SW 1271 (cell line): Measurements from ENCODE around the gene ARHGEF16.

ENCODE experiments used
- DNase-seq, 2 experiments: peaks; one replicate each; lab custom pipeline; 2025; lab: John Stamatoyannopoulos, UW

The ARHGEF16 gene

DNA sequence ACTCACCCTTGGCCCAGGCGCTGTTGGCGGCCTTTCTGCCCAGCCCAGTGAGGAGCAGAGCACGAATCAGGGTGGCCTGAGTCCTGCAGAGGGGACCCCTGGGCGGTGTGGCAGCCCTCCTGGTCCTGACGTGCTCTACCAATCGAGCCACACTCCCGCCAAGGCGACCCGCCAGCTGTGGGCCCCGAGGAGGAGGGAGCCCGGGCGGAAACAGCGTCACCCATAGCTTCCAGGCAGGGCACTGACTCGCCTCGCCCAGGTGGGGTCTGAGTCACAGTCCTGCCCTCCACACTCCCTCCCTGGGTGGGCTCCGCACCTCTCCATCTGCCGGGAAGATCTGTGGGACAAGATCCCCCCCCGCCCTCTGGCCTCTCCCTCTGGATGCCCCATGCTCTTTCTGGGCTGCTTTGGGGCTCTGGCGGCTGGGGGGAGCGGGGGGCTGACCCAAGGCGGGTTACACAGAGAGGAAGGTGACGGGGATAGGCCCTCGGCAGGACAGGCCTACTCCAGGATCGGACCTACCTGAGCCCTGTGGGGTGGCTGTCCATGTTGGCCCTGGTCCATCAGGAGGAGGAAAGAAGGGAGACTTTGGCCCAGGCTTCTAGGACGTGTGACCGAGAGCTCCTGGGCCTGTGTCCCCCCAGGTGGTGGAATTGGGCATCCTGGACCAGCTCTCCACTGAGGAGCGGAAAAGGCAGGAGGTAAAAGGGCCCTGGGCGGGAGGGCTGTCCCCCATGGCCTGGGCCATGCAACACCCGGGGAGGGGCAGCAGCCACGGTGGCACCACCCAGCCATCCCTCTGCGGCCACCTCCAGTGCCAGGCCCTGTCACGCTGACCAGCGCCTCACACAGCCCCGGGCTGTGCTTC, 14.0 kb downstream of the ARHGEF16 start:
- DNase-seq = no peak

DNA sequence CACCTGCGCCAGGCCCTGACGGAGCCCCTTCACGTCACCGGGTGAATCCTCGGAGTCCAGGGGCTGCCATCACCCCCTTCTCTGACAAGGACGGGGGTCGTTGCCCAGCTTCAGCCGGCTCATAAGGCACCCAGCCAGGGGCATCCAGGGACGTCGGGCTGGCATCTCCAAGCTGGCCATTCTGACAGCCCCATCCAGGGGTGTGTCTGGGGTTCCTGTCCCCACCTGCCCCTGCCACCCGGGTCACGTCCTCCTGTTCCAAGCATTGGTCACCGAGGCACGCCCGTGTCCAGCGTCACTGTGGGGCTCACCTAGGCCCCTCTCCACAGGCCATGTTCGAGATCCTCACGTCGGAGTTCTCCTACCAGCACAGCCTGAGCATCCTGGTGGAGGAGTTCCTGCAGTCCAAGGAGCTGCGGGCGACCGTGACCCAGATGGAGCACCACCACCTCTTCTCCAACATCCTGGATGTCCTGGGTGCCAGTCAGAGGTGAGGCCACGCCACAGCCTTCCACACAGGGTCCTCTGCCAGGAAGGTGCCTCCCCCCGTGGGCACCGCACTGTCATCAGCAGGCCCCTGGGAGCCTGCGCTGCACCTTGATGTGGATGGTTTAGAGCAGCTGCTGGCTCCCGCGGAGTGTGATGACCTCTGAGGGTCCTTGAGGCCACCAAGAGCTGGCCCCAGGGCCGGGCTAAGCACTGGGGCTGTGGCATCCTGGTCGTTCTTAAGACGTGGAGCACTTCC, 14.8 kb downstream of the ARHGEF16 start:
- no peak for DNase-seq

DNA sequence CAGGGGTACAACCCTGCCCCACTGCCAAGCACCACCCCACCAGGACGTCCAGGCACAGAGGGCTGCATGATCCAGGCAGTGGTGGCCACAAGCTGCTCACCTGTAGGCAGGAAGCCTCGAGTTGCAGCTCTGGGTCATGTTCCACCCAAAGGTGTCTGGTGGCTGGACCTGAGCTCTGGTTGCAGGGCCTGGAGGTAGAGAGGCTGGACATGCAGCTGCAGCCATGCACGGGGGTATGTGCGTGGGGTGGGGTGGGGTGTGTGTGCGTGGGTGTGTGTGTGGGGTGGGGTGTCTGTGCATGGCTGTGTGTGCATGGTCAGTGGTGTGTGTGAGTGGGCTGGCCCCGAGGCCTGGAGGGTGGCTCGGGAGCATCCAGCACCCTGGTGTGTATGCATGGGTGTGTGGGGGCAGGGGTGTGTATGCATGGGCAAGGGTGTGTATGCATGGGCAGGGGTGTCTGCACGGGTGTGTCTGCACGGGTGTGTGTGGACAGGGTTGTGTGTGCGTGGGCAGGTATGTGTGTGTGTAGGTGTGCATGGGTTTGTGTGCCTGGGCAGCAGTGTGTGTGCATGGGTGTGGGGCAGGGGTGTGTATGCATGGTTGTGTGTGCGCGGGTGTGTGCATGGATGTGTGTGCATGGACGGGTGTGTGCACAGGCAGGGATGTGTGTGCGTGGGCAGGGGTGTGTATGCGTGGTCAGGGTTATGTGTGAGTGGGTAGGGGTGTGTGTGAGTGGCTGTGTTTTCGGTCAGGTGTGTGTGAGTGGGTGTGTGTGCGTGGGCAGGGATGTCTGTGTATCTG, 15.6 kb downstream of the ARHGEF16 start:
- DNase-seq = no peak

DNA sequence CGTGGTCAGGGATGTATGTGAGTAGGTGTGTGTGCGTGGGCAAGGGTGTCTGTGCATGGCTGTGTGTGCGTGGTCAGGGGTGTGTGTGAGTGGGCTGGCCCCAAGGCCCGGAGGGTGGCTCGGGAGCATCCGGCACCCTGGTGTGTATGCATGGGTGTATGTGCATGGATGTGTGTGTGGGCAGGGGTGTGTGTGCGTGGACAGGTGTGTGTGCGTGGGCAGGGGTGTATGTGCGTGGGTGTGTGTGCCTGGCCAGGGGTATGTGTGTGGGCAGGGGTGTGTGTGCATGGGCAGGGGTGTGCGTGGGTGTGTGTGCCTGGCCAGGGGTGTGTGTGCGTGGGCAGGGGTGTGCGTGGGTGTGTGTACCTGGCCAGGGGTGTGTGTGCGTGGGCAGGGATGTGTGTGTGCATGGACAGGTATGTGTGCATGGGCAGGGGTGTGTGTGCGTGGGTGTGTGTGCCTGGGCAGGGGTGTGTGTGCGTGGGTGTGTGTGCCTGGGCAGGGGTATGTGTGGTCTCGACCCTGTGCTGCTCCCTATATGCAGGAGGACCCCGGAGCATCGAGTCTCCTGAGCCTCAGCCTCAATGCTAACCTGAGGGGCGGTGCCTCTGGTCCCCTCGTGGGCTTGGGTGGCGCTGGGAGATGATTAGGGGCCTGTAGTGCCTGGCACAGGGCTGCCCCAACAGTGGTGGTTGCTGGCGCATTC, 16.3 kb downstream of the ARHGEF16 start:
- DNase-seq = no peak

DNA sequence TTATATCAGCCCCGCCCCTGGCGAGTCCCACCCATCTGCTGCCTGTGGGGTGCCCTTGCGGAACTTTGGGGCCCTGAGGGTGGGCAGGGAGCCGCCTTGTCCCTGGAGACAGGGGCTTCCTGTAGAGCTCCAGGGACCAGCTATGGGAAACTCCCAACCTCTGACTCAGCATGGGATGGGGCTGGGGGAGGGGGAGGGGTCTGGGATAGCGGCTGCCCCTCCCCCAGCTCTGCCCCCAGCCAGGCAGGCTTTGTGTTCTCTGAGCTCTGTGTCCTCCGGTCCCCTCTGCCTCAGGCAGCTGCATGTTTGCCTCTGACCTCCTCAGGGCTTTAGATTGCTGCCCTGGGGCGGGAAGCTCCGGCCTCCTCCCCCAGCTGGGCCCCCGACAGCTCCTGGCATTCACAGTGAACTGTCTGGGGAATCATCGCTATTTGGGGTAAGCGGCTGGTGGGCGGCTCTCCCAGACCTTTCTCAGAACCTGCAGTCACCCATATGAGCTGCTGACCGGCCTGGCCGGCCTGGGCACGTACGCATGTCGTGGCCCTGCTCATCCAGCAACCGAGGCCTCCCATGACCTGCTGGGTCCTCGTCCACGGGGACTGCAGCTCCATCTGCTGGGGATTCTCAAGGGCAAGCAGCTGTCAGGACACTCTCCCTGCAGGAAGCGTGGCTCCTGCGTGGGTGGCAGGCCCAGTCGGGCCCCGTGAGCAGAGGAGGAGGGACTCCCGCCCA, 17.1 kb downstream of the ARHGEF16 start:
- DNase-seq = no peak

DNA sequence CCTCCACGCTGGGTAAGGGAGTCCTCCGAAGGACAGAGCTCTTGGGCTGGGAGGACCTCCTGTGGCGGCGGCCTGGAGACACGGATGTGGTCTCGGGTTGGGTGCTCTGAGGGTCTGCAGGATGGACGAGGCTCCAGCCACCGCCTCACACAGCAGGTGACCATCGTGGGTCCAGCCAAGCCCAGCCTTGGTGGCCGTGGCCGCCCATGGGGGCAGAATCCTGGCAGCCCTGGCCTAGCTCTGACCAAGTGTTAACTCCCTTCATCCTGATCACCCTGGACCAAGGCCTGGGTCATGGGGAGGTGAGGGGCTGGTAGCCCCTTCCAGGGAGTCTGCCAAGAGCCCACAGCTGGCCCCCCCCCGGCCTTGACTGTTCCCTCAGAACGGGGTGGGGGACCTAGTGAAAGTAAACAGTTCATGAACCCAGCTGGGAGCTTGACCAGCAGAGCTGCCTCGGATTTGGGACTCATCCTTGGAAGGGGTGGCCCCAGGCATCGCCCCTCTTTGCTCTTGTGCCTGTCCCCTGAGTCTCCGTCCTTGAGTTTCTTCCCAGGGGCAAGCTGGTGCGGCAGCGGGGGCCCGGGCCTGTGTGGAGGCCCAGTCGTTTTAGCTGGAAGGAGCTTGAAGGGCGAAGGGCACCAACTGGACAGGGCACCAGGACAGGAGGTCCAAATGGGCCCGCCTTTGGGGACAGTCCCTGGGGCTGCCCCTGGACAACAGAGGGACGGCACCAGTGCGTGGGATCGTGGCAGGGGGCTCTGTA, 17.8 kb downstream of the ARHGEF16 start:
- DNase-seq = no peak

DNA sequence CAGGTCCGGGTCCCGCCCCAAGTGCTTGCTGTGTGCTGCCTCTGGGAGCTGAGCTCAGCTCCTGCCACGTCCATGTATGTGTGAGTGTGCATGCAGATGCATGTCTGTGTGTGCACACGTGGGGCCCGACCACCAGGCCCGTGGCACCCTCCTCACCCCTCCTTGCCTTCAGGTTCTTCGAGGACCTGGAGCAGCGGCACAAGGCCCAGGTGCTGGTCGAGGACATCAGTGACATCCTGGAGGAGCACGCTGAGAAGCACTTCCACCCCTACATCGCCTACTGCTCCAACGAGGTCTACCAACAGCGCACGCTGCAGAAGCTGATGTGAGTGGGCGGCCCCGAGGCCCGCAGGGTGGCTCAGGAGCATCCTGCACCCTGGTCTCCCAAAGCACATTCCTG, 18.4 kb downstream of the ARHGEF16 start:
- DNase-seq = no peak

DNA sequence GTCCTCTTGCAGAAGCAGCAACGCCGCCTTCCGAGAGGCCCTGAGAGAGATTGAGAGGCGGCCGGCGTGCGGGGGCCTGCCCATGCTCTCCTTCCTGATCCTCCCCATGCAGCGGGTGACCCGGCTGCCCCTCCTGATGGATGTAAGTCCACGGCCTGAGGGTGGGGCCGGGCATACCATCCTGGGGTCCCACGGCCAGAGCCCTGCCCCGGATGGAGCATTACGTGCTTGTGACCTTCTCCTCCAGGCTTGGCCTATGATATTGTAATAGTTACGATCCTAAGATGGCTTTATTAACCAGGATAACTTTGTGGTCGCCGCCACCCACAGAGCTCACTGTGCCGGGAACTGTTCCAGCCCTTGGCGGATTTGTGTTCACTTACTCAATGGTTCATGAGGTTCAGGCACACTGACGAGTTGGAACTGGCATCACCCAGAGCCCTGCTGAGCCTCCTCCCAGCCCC, 18.9 kb downstream of the ARHGEF16 start:
- DNase-seq = no peak

DNA sequence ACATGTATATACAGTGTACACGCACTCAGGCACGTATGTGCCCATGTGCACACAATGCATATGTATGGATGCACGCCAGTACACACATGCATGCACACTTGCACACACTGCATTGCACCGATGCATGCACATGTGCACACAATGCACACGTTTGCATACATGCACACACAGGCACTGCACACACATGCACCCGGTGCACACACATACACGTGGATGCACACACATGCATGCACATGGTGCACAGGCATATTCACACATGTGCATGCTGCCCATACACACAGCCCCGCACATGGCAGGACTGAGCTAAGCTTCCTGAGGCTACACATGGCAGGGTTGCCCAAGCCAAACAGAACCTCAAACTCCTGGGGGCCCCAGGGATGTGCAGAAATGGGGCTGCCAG, 19.6 kb downstream of the ARHGEF16 start:
- DNase-seq = no peak

DNA sequence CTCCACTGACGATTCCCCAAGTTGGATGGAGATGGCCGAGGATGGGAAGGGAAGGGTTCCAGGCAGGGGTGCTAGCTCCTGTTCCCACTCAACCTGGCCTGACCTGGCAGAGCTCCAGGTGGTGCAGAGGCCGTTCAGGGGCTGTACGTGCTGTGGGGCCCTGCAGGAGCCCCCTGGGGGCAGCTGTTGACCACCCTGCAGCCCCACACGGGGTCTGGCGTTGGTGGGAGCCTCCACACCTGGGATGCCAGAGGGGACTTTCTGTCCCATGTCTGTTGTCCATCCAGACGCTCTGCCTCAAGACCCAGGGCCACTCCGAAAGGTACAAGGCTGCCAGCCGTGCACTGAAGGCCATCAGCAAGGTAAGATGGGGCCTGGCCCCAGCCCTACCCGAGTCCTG, 20.0 kb downstream of the ARHGEF16 start:
- DNase-seq = no peak

DNA sequence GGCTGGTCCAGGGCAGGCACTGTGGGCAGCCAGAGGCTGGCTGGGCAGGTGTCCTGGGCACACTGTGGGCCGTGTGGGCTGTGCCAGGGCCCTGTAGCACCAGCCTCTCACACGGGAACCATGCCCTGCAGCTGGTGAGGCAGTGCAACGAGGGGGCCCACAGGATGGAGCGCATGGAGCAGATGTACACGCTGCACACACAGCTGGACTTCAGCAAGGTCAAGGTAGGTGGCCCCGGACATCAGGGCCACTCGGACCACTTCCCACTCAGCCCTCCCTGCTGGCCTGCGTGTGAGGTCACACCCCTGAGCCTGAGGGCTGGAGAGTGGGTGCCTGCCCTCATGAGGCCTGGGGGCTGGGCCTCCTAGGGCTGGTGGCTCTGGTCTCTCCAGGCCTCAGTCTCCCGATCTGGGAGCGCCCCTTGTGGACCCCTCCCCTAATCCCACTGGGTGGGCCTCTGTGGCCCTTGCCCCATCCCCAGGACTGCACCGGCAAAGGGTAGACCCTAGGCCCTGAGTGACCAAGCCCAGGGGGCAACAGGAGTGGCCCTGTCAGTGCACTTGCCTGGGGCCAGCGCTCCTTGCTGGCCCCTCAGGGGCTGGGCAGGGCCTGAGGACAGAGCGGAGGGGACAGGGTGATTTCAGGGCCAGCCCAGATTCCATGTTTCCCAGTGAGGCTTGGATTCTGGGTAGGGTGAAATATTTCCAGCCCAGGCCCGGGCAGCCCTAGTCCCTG, 21.5 kb downstream of the ARHGEF16 start:
- no peak for DNase-seq

DNA sequence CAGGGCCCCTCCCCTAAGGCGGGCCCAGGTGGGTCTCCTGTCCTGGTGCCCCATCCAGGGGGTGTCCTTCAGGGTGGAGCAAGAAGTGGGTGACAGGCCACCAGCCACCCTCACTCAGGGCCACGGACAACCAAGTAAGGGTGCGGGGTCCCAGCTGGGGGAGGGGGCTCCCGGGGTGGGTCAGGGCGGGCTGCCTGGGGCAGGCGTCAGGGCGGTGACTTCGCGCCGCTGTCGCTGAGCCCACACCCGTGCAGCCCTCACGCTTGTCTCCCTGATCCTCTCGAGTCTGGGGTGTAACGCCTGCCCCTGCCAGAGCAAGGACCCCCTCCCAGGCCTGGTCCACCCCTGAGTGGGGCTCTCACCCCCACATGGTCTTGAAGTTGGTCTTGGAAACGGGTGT, 22.2 kb downstream of the ARHGEF16 start:
- no peak for DNase-seq

DNA sequence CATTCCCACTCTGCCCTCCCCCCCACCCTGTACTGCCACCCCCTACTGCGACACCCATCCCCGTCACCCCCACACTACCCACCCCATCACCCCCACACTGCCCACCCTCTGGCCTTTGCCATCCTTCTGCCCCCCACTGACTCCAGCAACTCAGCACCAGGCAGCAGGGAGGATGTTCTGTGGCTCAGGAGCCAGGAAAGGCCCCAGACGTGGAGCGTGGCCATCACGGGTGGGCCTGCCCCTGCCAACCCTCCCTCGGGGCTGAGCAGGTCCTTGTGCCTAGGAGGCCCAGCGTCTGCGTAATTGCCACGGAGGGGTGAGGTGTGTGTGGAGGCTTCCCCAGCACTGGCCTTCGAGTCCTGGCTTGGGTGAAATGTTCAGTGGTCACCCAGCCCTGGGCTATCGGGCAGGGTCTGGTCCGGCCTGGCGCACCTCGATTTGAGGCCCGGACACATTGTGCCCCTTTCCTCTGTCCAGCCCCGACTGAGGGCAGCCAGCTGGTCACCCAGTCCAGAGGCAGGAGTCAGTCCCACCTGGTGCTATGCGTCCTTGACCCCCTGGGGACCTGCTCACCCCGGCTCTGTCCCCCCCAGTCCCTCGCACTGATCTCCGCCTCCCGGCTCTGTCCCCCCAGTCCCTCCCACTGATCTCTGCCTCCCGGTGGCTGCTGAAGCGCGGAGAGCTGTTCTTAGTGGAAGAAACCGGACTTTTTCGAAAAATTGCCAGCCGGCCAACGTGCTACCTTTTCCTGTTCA, 23.0 kb downstream of the ARHGEF16 start:
- DNase-seq = no peak

DNA sequence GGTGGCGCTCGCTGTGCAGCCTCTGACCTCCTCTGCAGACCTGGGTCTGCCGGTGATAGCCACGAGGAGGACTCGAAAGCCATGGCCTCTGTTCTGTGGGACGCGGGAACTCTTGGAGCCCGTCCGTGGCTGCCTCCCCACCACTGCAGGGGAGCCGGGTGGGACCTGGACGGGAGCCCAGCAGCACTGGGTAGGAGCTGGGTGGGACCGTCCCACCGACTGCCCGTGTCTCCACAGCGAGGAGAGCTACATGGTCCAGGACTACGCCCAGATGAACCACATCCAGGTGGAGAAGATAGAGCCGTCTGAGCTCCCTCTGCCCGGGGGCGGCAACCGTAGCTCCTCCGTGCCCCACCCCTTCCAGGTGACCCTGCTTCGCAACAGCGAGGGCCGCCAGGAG, 23.7 kb downstream of the ARHGEF16 start:
- no peak for DNase-seq

DNA sequence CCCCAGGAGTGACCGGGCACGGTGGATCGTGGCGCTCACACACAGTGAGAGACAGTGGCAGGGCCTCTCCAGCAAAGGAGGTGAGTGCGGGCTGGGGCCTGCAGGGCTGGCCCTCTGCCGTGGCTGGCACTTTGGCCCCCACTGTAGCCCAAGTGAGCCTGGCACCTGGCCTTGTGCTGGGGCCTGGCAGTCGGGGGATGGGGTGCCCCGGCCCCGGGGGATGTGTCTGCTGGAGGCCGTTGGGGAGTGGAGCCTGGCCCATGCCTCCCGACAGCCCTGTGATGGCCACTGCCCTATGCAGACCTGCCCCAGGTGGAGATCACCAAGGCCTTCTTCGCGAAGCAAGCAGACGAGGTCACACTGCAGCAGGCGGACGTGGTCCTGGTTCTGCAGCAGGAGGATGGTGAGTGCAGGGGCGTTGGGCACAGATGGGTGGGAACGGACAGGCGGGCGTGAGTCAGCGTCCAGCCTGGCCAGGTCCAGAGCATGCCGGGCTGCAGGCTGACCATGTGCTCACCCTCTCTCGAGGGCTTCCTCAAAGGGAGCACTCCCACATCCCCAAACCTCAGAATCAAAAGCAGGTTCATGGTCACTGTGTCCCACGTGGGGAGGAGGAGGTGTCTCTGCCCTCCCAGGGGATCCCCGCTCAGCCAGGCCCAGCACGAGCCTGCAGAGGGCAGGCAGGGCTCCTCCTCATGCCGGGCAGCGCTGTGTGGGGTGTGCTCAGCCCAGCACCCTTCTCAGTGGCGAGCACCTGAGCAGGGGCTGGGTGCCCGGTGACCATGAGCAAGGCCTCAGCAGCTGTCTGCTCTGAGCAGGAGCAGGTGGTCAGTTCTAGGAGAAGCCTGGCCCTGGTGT, 25.3 kb downstream of the ARHGEF16 start:
- no peak for DNase-seq

DNA sequence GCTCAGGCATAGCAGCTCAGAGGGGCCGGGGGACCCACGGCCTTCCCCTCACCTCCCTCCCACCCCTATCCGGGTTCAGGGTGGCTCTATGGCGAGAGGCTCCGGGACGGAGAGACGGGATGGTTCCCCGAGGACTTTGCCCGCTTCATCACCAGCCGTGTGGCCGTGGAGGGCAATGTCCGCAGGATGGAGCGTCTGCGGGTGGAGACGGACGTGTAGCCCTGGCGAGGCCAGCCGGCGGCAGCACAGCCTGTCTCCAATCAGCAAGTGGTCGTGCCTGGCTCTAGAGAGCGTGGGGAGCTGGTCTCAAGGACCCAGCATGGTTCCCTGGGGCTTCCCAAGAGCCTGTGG, 25.9 kb downstream of the ARHGEF16 start:
- no peak for DNase-seq

DNA sequence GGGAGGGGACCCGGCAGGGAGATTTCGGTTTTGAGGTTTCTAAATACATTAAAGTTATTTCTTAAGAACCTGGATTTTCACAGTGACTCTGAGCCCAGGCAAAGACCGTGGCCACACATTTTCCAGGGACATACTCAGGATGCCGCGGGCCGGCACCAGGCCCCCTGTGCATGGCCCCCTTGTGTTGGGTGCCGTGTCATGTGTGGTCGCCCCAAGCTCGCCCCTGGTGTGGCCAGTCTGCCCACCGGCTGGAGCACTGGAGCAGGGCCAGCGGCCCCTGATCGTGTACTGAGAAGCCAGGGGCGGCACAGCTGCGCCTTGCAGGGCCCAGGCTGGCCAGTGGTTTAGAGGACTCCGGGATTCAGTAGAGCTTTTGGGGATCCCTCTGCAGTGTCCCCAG, 26.6 kb downstream of the ARHGEF16 start:
- DNase-seq = no peak

DNA sequence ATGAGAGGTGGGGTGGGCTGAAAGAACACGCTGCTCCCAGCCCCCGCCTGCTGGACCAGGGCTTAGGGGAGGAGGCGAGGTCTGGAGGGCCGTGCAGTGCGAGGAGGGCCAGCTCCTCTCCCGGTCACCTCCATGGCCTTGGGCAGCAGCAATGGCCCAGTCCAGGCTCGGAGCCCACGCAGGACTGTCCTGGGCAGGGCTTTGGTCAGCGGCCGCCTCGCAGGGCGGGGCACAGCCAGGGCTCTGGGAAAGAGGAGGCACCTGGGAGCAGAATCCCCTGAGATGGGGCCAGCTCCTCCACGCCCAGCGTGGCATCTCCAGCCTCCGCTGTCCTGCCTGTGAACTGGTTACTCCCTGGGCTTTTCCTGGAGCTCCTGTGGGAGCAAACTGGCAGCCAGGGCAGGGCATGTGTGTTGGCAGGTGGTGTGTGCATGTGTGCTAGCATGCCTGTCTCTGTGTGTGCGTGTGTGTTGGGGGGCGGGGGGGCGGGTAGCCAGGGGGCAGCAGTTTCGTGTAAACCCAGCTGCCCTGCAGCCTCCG, 27.4 kb downstream of the ARHGEF16 start:
- no peak for DNase-seq
